B cell (primary cell): ENCODE measurements around the gene SMNDC1. TPM values are rescaled to one million over a fixed set of nuclear protein-coding genes. Genes with fewer than 3 reads are reported as not detected.

Experiments used
- ATAC-seq: fragments of 200-7000 bp; cut with Tn5 transposase; one replicate; pipeline ENCODE4 v1.10.0; 2021; ENCODE audit warnings: low read depth, mild to moderate bottlenecking, moderate number of reproducible peaks, moderate library complexity
- CTCF ChIA-PET: fragments of 350-600 bp; sonication (Branson Sonifier 250); formaldehyde crosslinking; loops from one replicate; lab custom pipeline; 2021; ENCODE audit warnings: antibody characterized with exemption, inconsistent platforms; lab: Charles Lee
- POLR2A ChIA-PET: fragments of 350-600 bp; sonication (Branson Sonifier 250); formaldehyde crosslinking; loops from one replicate; lab custom pipeline; 2021; ENCODE audit warnings: antibody characterized with exemption; lab: Charles Lee
- DNase-seq: peaks from one replicate; pipeline ENCODE4 v3.0.0; 2013
- H2AFZ ChIP-seq: 2 replicates; pipeline ENCODE4 v1.6.1; 2012; ENCODE audit warnings: mild to moderate bottlenecking, low read depth, low read length; ENCODE audit not compliant: insufficient read depth, poor library complexity, severe bottlenecking
- H3K27ac ChIP-seq, 2 donors: 1 replicate in 1 of 2; 2 replicates in 1 of 2; pipeline ENCODE4 v1.5.1; 2012 to 2013; ENCODE audit warnings: low read length in 2 of 2, mild to moderate bottlenecking in 2 of 2, moderate library complexity in 1 of 2
- H3K27me3 ChIP-seq, 4 experiments: fragments of 200-600 bp in 1 of 4; sonication (generic) in 1 of 4; replicated peaks in 1 of 4; 1 replicate in 2 of 4; 2 replicates in 2 of 4; pipeline versions ENCODE4 v1.6.1 to v1.7.0; 2013 to 2016; ENCODE audit warnings: low read length in 3 of 4, mild to moderate bottlenecking in 2 of 4, mixed read lengths in 1 of 4, moderate library complexity in 1 of 4; ENCODE audit not compliant: insufficient read depth in 4 of 4, control insufficient read depth in 3 of 4; ENCODE audit errors: control extremely low read depth in 1 of 4
- H3K36me3 ChIP-seq, 2 experiments: replicated peaks in 1 of 2; 1 replicate in 1 of 2; 2 replicates in 1 of 2; pipeline versions ENCODE4 v1.6.1 to v1.7.1; 2013; ENCODE audit warnings: low read length in 1 of 2; ENCODE audit not compliant: insufficient read depth in 2 of 2, control insufficient read depth in 1 of 2; ENCODE audit errors: control extremely low read depth in 1 of 2, extremely low read depth in 1 of 2
- H3K4me1 ChIP-seq, 2 donors: fragments of 200-600 bp in 1 of 2; sonication (generic) in 1 of 2; 1 replicate in 1 of 2; 2 replicates in 1 of 2; pipeline versions ENCODE4 v1.5.1 to v1.6.1; 2013 to 2017; ENCODE audit warnings: low read length in 2 of 2; ENCODE audit not compliant: control insufficient read depth in 2 of 2, insufficient read depth in 2 of 2
- H3K4me2 ChIP-seq: replicated peaks from 2 replicates; pipeline ENCODE3; 2012; ENCODE audit warnings: mild to moderate bottlenecking, low read depth, low read length; ENCODE audit not compliant: poor library complexity, severe bottlenecking
- H3K4me3 ChIP-seq, 5 experiments: fragments of 200-600 bp in 1 of 5; sonication (generic) in 1 of 5; 1 replicate in 3 of 5; 2 replicates in 2 of 5; pipeline versions ENCODE4 v1.5.1 to v1.7.0; 2011 to 2016; ENCODE audit warnings: low read length in 4 of 5, mild to moderate bottlenecking in 4 of 5, low read depth in 2 of 5, control low read depth in 1 of 5, moderate library complexity in 1 of 5; ENCODE audit not compliant: insufficient read depth in 1 of 5; ENCODE audit errors: control extremely low read depth in 1 of 5, extremely low read depth in 1 of 5
- H3K79me2 ChIP-seq: fragments of 200-600 bp; sonication (generic); one replicate; pipeline ENCODE4 v1.6.0; 2016; ENCODE audit warnings: low read length; ENCODE audit not compliant: control insufficient read depth, insufficient read depth
- H3K9ac ChIP-seq: fragments of 200-600 bp; sonication (generic); 2 replicates; pipeline ENCODE4 v1.6.1; 2017; ENCODE audit warnings: mild to moderate bottlenecking, low read length, moderate library complexity
- H3K9me3 ChIP-seq, 3 donors: one replicate each; pipeline versions ENCODE4 v1.6.1 to v1.7.1; 2013; ENCODE audit warnings: low read length in 2 of 3; ENCODE audit not compliant: control insufficient read depth in 2 of 3, insufficient read depth in 1 of 3; ENCODE audit errors: control extremely low read depth in 1 of 3
- H4K20me1 ChIP-seq: 2 replicates; pipeline ENCODE4 v1.6.0; 2012; ENCODE audit warnings: mild to moderate bottlenecking, low read length; ENCODE audit not compliant: insufficient read depth, control insufficient read depth, poor library complexity, severe bottlenecking
- H3K27ac Mint-ChIP-seq: one replicate; pipeline ENCODE4 v1.8.0; 2021; ENCODE audit warnings: mixed read lengths
- H3K27me3 Mint-ChIP-seq: one replicate; pipeline ENCODE4 v1.8.0; 2021; ENCODE audit warnings: mixed read lengths
- H3K4me1 Mint-ChIP-seq: one replicate; pipeline ENCODE4 v1.8.0; 2021; ENCODE audit warnings: mixed read lengths
- H3K4me3 Mint-ChIP-seq: one replicate; pipeline ENCODE4 v1.8.0; 2021; ENCODE audit warnings: mixed read lengths
- H3K9me3 Mint-ChIP-seq: one replicate; pipeline ENCODE4 v1.8.0; 2022; ENCODE audit warnings: mixed read lengths; ENCODE audit not compliant: insufficient read depth
- EZH2 ChIP-seq: IDR thresholded peaks from 2 replicates; pipeline ENCODE4 v1.6.1; 2012; ENCODE audit warnings: borderline replicate concordance, low read depth, mild to moderate bottlenecking, moderate library complexity, low read length; ENCODE audit not compliant: insufficient read depth, poor library complexity, severe bottlenecking
- WGBS: methylation state at CpG from one replicate; pipeline ENCODE4 v1.1.5; 2013; ENCODE audit warnings: missing lambda C conversion rate; ENCODE audit not compliant: insufficient coverage; 5-methylcytosine and 5-hydroxymethylcytosine counted together
- intact Hi-C: fragments of 100-400 bp; cut with micrococcal nuclease; formaldehyde crosslinking; loops from one replicate; pipeline ENCODE4 v1.10.0; 2022
- polyA plus RNA-seq: library from polyadenylated mRNA; depleted of rRNA; stranded (reverse); fragments of >200 nt; gene quantifications from 2 replicates; pipeline ENCODE4 v1.2.3, GENCODE V29; 2012
- total RNA-seq, 2 donors: library from RNA; stranded (reverse); fragments of 120-200 nt in 1 of 2; gene quantifications; 1 replicate in 1 of 2; 2 replicates in 1 of 2; pipeline versions ENCODE4 v1.2.3 to v1.2.4, GENCODE V29; 2013 to 2022
- TF ChIP-seq, protein P1 (sequence below): fragments of 200-600 bp; IDR thresholded peaks from one replicate; pipeline ENCODE4 v1.8.0; 2022; ENCODE audit warnings: antibody characterized with exemption, mild to moderate bottlenecking

Gene SMNDC1
- total and polyA plus RNA-seq, 2 donors (not counting 1 experiment from before 2014, with no cell fraction given), result 12.1 to 36.0 TPM

GRCh38 chr10:110326351-110327032, 21.8 kb upstream of the SMNDC1 start:
- H3K4me3 Mint-ChIP-seq, result peak overlapping the region; percentile 33
- DNase-seq (no peak), ATAC-seq (no peak)
- H3K4me1 ChIP-seq, result peaks cover 15 to 16% of the 10 kb centered on the region in 2 donors
- no peaks in the 10 kb centered on the region for H3K36me3 ChIP-seq
- H4K20me1 ChIP-seq, result no peaks in the 10 kb centered on the region
- H3K9me3 ChIP-seq, result peaks cover 1 to 24% (median 16%) of the 10 kb centered on the region in 3 donors
- no peaks in the 10 kb centered on the region for H3K79me2 ChIP-seq
- TF ChIP-seq EZH2, result no peak
- TF ChIP-seq, protein P1, sequence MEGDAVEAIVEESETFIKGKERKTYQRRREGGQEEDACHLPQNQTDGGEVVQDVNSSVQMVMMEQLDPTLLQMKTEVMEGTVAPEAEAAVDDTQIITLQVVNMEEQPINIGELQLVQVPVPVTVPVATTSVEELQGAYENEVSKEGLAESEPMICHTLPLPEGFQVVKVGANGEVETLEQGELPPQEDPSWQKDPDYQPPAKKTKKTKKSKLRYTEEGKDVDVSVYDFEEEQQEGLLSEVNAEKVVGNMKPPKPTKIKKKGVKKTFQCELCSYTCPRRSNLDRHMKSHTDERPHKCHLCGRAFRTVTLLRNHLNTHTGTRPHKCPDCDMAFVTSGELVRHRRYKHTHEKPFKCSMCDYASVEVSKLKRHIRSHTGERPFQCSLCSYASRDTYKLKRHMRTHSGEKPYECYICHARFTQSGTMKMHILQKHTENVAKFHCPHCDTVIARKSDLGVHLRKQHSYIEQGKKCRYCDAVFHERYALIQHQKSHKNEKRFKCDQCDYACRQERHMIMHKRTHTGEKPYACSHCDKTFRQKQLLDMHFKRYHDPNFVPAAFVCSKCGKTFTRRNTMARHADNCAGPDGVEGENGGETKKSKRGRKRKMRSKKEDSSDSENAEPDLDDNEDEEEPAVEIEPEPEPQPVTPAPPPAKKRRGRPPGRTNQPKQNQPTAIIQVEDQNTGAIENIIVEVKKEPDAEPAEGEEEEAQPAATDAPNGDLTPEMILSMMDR, result no peak
- H3K27ac Mint-ChIP-seq, result peak overlapping the region; percentile 17
- no peak overlapping the region for H3K27ac ChIP-seq
- H3K4me1 Mint-ChIP-seq, result peaks cover 36% of the 10 kb centered on the region
- intact Hi-C loops, result no loop called here
- no peaks in the 10 kb centered on the region for H3K27me3 Mint-ChIP-seq
- ChIA-PET CTCF (interaction anchor here (1.0 to 7.8 kb wide), 10 partner anchors 10 to 223 kb away, joined by 3 to 39 read pairs (median 4); partner anchors contain the start of gene SMNDC1), POLR2A (interaction anchor here (0.5 to 1.9 kb wide), 2 partner anchors 16 to 22 kb away, joined by 4 to 5 read pairs; partner anchors contain the start of gene SMNDC1)
- H3K27me3 ChIP-seq, result no peaks in the 10 kb centered on the region
- no peak overlapping the region for H2AFZ ChIP-seq
- H3K4me3 ChIP-seq, result no peak overlapping the region
- 83% methylated on average over 3 of the region's 4 CpGs for WGBS
- peaks cover 7% of the 10 kb centered on the region for H3K9me3 Mint-ChIP-seq
- no peak overlapping the region for H3K9ac ChIP-seq
- H3K4me2 ChIP-seq, result no peak overlapping the region

- H3K4me2 ChIP-seq, result peak overlapping the region; percentile 35
- peaks cover 4% of the 10 kb centered on the region for H3K9me3 Mint-ChIP-seq
- 17% methylated on average over 1 of the region's 3 CpGs for WGBS
- peaks cover 15 to 16% of the 10 kb centered on the region in 2 donors for H3K4me1 ChIP-seq
- H3K9ac ChIP-seq, result peak overlapping the region; percentile 9
- H3K4me1 Mint-ChIP-seq, result peaks cover 36% of the 10 kb centered on the region
- no peaks in the 10 kb centered on the region for H3K27me3 ChIP-seq
- H3K9me3 ChIP-seq, result peaks cover 1 to 10% (median 5%) of the 10 kb centered on the region in 3 donors
- POLR2A ChIA-PET, result interaction anchor here (1.3 to 2.0 kb wide), 3 partner anchors 18 to 32 kb away, joined by 3 to 8 read pairs (median 5); no protein-coding TSS in a partner anchor
- H3K79me2 ChIP-seq, result no peaks in the 10 kb centered on the region
- H3K27ac Mint-ChIP-seq, result peak overlapping the region; percentile 93
- CTCF ChIA-PET, result interaction anchor here (0.5 to 7.8 kb wide), 8 partner anchors 9 to 236 kb away, joined by 3 to 39 read pairs (median 6); no protein-coding TSS in a partner anchor
- no peak overlapping the region for H2AFZ ChIP-seq
- H3K27ac ChIP-seq, result peak overlapping the region in 1 of 2 donors; percentile 64
- no peaks in the 10 kb centered on the region for H4K20me1 ChIP-seq
- DNase-seq (peak; percentile 49), ATAC-seq (peak; percentile 76)
- no peak overlapping the region for H3K4me3 ChIP-seq
- H3K36me3 ChIP-seq, result no peaks in the 10 kb centered on the region
- no peaks in the 10 kb centered on the region for H3K27me3 Mint-ChIP-seq
- intact Hi-C loops, result loop anchor here (1.0 kb wide), 1 partner anchor 31 kb away; no protein-coding TSS in a partner anchor
- TF ChIP-seq, protein P1, result no peak
- no peak for TF ChIP-seq EZH2
- H3K4me3 Mint-ChIP-seq, result peak overlapping the region; percentile 76
These were observed 20.1 kb upstream of the SMNDC1 start for GRCh38 chr10:110324805-110325280.
